Upper lobe of left lung (tissue), 4 donors: ENCODE data around the gene LARGE1.

Experiments used
- CTCF ChIP-seq, 6 experiments: fragments of 450-650 bp in 4 of 6; fragments of 200-600 bp in 2 of 6; sonication (generic) in 2 of 6; IDR thresholded peaks; one replicate each; pipeline ENCODE4 v1.5.1; 2016 to 2019; ENCODE audit warnings: antibody characterized with exemption in 6 of 6
- EP300 ChIP-seq, 4 donors: sonication (generic); formaldehyde crosslinking; IDR thresholded peaks; one replicate each; pipeline ENCODE4 v1.5.1; 2017; ENCODE audit warnings: antibody characterized with exemption in 4 of 4, control low read depth in 2 of 4
- POLR2A ChIP-seq, 4 donors: fragments of 450-650 bp; IDR thresholded peaks; one replicate each; pipeline ENCODE4 v1.5.1; 2016 to 2017; ENCODE audit warnings: antibody characterized with exemption in 4 of 4, mild to moderate bottlenecking in 2 of 4

GRCh38 chr22:33741025-33741424 lies 179.3 kb downstream of the LARGE1 start:
- TF ChIP-seq POLR2A (IDR thresholded peaks at IDR 0.05) (no peak), CTCF (IDR thresholded peaks at IDR 0.05) (no peak), EP300 (IDR thresholded peaks at IDR 0.05) (no peak)
